H1 (cell line): ENCODE results near the gene GNG10.

Source experiments
- ATF2 ChIP-seq: IDR thresholded peaks from 2 replicates; pipeline ENCODE4 v1.6.1; 2012; ENCODE audit warnings: low read length, inconsistent platforms
- CBX8 ChIP-seq: fragments of 300-800, 300-1000 bp; sonication (generic); IDR thresholded peaks from 2 replicates; pipeline ENCODE4 v1.7.1; 2016; ENCODE audit warnings: low read depth, low read length, borderline replicate concordance
- CHD2 ChIP-seq: IDR thresholded peaks from 2 replicates; pipeline ENCODE4 v1.6.1; 2012; ENCODE audit warnings: low read length, improper control_type of control experiment
- CREB1 ChIP-seq: IDR thresholded peaks from 2 replicates; pipeline ENCODE4 v1.6.1; 2012; ENCODE audit warnings: inconsistent platforms
- EP300 ChIP-seq, 2 experiments: IDR thresholded peaks; 1 replicate in 1 of 2; 2 replicates in 1 of 2; pipeline ENCODE4 v1.6.1; 2011 to 2012; ENCODE audit warnings: low read depth in 2 of 2, low read length in 2 of 2, mild to moderate bottlenecking in 2 of 2, borderline replicate concordance in 1 of 2, inconsistent platforms in 1 of 2, moderate library complexity in 1 of 2
- EZH2 ChIP-seq: fragments of 200-600 bp; sonication (generic); IDR thresholded peaks from 2 replicates; pipeline ENCODE4 v1.7.1; 2012; ENCODE audit warnings: low read depth, mild to moderate bottlenecking, moderate library complexity, low read length, inconsistent platforms; ENCODE audit not compliant: severe bottlenecking
- POLR2AphosphoS5 ChIP-seq: IDR thresholded peaks from 2 replicates; pipeline ENCODE4 v1.6.1; 2011; ENCODE audit warnings: low read depth, low read length
- RAD21 ChIP-seq, 2 experiments: IDR thresholded peaks in 1 of 2; conservative IDR thresholded peaks in 1 of 2; 2 replicates each; pipeline ENCODE4 v1.6.1; 2011; ENCODE audit warnings: low read depth in 2 of 2, low read length in 2 of 2, improper control_type of control experiment in 1 of 2, inconsistent platforms in 1 of 2, mild to moderate bottlenecking in 1 of 2, moderate library complexity in 1 of 2
- RXRA ChIP-seq: IDR thresholded peaks from 2 replicates; pipeline ENCODE4 v1.6.1; 2011; ENCODE audit warnings: low read depth, mild to moderate bottlenecking, low read length, moderate library complexity; ENCODE audit not compliant: insufficient read depth
- SIN3A ChIP-seq, 2 experiments: IDR thresholded peaks in 1 of 2; conservative IDR thresholded peaks in 1 of 2; 2 replicates each; pipeline ENCODE4 v1.6.1; 2011 to 2012; ENCODE audit warnings: low read length in 2 of 2, improper control_type of control experiment in 1 of 2, low read depth in 1 of 2, mild to moderate bottlenecking in 1 of 2
- SUZ12 ChIP-seq: fragments of 200-600 bp; sonication (generic); IDR thresholded peaks from 2 replicates; pipeline ENCODE4 v1.6.1; 2012; ENCODE audit warnings: mild to moderate bottlenecking, inconsistent platforms, low read length, moderate library complexity, mixed read lengths
- TF ChIP-seq, protein P1 (sequence below): IDR thresholded peaks from 2 replicates; pipeline ENCODE4 v1.6.1; 2012; ENCODE audit warnings: inconsistent platforms
- TF ChIP-seq, protein P2 (sequence below), 3 experiments: IDR thresholded peaks; 1 replicate in 2 of 3; 2 replicates in 1 of 3; pipeline versions ENCODE4 v1.5.1 to v1.6.1; 2011; ENCODE audit warnings: low read length in 3 of 3, mild to moderate bottlenecking in 3 of 3, inconsistent platforms in 2 of 3, low read depth in 1 of 3, moderate library complexity in 1 of 3; ENCODE audit not compliant: insufficient read depth in 1 of 3; ENCODE audit errors: control extremely low read depth in 1 of 3

DNA sequence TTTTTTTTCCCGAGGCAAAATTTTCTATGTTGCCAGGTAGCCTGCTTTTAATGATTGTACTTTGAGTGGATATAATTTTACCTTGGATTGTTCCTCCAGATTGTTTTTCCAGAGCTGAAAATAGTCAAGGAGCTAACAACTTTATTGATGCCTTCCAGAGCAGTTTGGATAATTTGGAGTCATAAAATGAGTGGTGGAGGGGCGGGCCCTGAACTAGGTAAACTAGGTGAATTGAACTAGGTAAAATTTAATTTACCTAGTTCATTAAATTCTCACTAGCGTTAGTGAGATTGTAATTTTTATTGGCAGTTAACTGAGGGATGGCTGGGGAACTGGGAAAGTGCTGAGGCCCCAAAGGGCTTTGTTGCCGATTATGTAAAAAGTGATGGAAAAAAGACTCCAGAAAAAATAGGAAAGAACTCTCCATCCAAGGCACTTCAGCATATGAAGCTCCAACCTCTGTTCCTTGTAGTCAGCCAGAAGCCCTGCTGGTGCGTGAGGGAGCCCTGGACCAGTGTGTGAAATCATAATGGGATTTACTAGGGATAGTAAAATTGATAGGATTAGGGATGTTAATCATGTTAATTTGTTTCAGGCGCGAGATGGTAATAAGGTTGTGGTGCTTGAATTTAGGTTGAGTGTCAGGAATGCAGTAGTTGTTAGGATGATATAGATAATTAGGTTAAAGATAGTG is 28.6 kb upstream of the GNG10 start:
- no peak for TF ChIP-seq RXRA
- TF ChIP-seq EP300 (IDR thresholded peaks at IDR 0.05; ENCODE audit: borderline replicate concordance in 1 of 2, low read depth in 2 of 2, low read length in 2 of 2): no peak
- no peak for TF ChIP-seq RAD21 (IDR thresholded peaks at IDR 0.05 in 1 of 2, conservative IDR thresholded peaks at IDR 0.05 in 1 of 2; ENCODE audit: low read depth in 2 of 2, low read length in 2 of 2)
- TF ChIP-seq SIN3A (conservative IDR thresholded peaks at IDR 0.05 in 1 of 2, IDR thresholded peaks at IDR 0.05 in 1 of 2; ENCODE audit: low read depth in 1 of 2, low read length in 2 of 2): no peak
- no peak for TF ChIP-seq SUZ12
- no peak for TF ChIP-seq CREB1
- TF ChIP-seq, protein P1, sequence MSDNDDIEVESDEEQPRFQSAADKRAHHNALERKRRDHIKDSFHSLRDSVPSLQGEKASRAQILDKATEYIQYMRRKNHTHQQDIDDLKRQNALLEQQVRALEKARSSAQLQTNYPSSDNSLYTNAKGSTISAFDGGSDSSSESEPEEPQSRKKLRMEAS: no peak
- TF ChIP-seq, protein P2, sequence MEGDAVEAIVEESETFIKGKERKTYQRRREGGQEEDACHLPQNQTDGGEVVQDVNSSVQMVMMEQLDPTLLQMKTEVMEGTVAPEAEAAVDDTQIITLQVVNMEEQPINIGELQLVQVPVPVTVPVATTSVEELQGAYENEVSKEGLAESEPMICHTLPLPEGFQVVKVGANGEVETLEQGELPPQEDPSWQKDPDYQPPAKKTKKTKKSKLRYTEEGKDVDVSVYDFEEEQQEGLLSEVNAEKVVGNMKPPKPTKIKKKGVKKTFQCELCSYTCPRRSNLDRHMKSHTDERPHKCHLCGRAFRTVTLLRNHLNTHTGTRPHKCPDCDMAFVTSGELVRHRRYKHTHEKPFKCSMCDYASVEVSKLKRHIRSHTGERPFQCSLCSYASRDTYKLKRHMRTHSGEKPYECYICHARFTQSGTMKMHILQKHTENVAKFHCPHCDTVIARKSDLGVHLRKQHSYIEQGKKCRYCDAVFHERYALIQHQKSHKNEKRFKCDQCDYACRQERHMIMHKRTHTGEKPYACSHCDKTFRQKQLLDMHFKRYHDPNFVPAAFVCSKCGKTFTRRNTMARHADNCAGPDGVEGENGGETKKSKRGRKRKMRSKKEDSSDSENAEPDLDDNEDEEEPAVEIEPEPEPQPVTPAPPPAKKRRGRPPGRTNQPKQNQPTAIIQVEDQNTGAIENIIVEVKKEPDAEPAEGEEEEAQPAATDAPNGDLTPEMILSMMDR (IDR thresholded peaks at IDR 0.05; ENCODE audit: control extremely low read depth in 1 of 3, insufficient read depth in 1 of 3, low read depth in 1 of 3, low read length in 3 of 3): no peak
- no peak for TF ChIP-seq EZH2
- no peak for TF ChIP-seq POLR2AphosphoS5
- TF ChIP-seq CHD2: no peak
- no peak for TF ChIP-seq ATF2
- TF ChIP-seq CBX8: no peak
